Upper lobe of left lung (tissue), 6 donors: ENCODE results near the gene OPRL1. TPM values are rescaled to one million over a fixed set of nuclear protein-coding genes. Genes with fewer than 3 reads are reported as not detected.
A peak's percentile ranks its signal among the peaks of the same experiment; 100 is the strongest.

ENCODE experiments used
- ATAC-seq, 2 donors: fragments of 200-7000 bp; cut with Tn5 transposase; one replicate each; pipeline ENCODE4 v1.9.1; 2022; ENCODE audit warnings: mild to moderate bottlenecking in 2 of 2, moderate library complexity in 2 of 2; ENCODE audit not compliant: low FRiP score in 2 of 2
- DNase-seq, 2 donors: peaks; one replicate each; pipeline ENCODE4 v3.0.0-alpha.2; 2019 to 2020
- H3K27ac ChIP-seq, 4 donors: fragments of 200-600 bp; sonication (generic); one replicate each; pipeline ENCODE4 v1.5.1; 2016 to 2019
- H3K27me3 ChIP-seq, 4 donors: fragments of 200-600 bp; sonication (generic); one replicate each; pipeline ENCODE4 v1.5.1; 2017 to 2019
- H3K36me3 ChIP-seq, 4 donors: fragments of 200-600 bp; sonication (generic); one replicate each; pipeline ENCODE4 v1.5.1; 2016 to 2019
- H3K4me1 ChIP-seq, 4 donors: fragments of 200-600 bp; sonication (generic); one replicate each; pipeline ENCODE4 v1.5.1; 2018 to 2019
- H3K4me3 ChIP-seq, 4 donors: fragments of 200-600 bp; sonication (generic); one replicate each; pipeline ENCODE4 v1.5.1; 2017 to 2019; ENCODE audit warnings: mild to moderate bottlenecking in 2 of 4, moderate library complexity in 1 of 4
- H3K9me3 ChIP-seq, 4 donors: fragments of 200-600 bp; sonication (generic); one replicate each; pipeline ENCODE4 v1.5.1; 2018 to 2019
- CTCF ChIP-seq, 6 experiments: fragments of 450-650 bp in 4 of 6; fragments of 200-600 bp in 2 of 6; sonication (generic) in 2 of 6; IDR thresholded peaks; one replicate each; pipeline ENCODE4 v1.5.1; 2016 to 2019; ENCODE audit warnings: antibody characterized with exemption in 6 of 6
- EP300 ChIP-seq, 4 donors: sonication (generic); formaldehyde crosslinking; IDR thresholded peaks; one replicate each; pipeline ENCODE4 v1.5.1; 2017; ENCODE audit warnings: antibody characterized with exemption in 4 of 4, control low read depth in 2 of 4
- POLR2A ChIP-seq, 4 donors: fragments of 450-650 bp; IDR thresholded peaks; one replicate each; pipeline ENCODE4 v1.5.1; 2016 to 2017; ENCODE audit warnings: antibody characterized with exemption in 4 of 4, mild to moderate bottlenecking in 2 of 4
- POLR2AphosphoS5 ChIP-seq, 2 donors: sonication (generic); formaldehyde crosslinking; IDR thresholded peaks; one replicate each; pipeline ENCODE4 v1.5.1; 2017; ENCODE audit warnings: antibody characterized with exemption in 2 of 2
- WGBS, 2 donors: methylation state at CpG; one replicate each; pipeline ENCODE4 v1.1.5; 2017 to 2018; 5-methylcytosine and 5-hydroxymethylcytosine counted together
- total RNA-seq, 6 donors: library from RNA; depleted of rRNA in 4 of 6; stranded (reverse); fragments of >200 nt in 4 of 6; gene quantifications; one replicate each; pipeline versions ENCODE4 v1.1.0 to v1.2.1, GENCODE V29; 2016 to 2021
- donor health status: DM: no; HTN: no; CAD: no; lungs with moderate emphysema.
- donor health status: DM: no; HTN: yes; CAD: no; lungs with severe emphysema.

The OPRL1 gene
- total RNA-seq, 6 donors from 2014 or later: 1.7 to 3.1 (median 2.6) TPM

DNA sequence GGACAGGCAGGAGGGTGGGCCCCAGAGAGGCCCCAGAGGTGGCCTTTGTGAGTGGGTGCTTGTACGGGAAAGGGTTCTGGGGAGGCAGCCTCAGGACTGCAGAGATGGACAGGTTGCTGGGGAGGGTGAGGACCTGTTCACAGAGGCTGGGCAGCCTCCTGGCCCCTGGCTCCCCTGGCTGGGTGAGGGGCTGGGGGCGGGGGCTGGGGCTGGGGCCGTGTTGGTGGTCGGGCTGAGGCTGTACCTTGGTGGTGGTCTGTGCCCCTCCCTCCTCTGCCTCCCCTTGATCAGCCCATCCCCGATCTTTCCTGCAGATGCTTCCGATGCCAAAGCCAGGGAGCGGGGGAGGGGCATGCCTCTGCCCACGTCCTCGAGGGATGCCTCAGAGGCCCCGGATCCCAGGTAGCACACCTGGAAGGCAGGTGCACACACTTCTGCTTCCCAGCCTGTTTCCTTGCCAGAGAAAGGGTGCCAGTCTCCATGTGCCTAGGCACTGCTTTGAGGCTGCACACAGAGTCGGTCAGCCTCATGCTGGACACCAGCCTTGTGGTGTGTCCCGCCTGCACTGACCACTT, 12.1 kb upstream of the OPRL1 start:
- ATAC-seq: no peak

GRCh38 chr20:64068386-64069208, 11.3 kb upstream of the OPRL1 start:
- Histone ChIP-seq H3K27me3 (no peaks in the 10 kb centered on the region), H3K4me1 (peaks cover 13 to 34% (median 19%) of the 10 kb centered on the region in 4 donors), H3K9me3 (no peaks in the 10 kb centered on the region), H3K27ac (no peak overlapping the region), H3K4me3 (no peak overlapping the region), H3K36me3 (peaks cover 0 to 18% (median 9%) of the 10 kb centered on the region in 4 donors)
- ATAC-seq (no peak), DNase-seq (peak in 1 of 2 donors; percentile 45)
- TF ChIP-seq CTCF (IDR thresholded peaks at IDR 0.05) (no peak), POLR2A (IDR thresholded peaks at IDR 0.05) (no peak), EP300 (IDR thresholded peaks at IDR 0.05) (no peak), POLR2AphosphoS5 (IDR thresholded peaks at IDR 0.05) (no peak)
- 69 to 100% methylated on average over 1 to 12 of the region's 12 CpGs for WGBS, 2 donors

More for the DNA sequence above, 12.1 kb upstream of the OPRL1 start:
- peak in 1 of 2 donors; percentile 60 for DNase-seq
- H3K4me3 ChIP-seq: no peak overlapping the region
- H3K27me3 ChIP-seq: no peaks in the 10 kb centered on the region
- WGBS, 2 donors: 67 to 75% methylated on average over 7 to 12 of the region's 12 CpGs
- H3K9me3 ChIP-seq: no peaks in the 10 kb centered on the region
- H3K27ac ChIP-seq: no peak overlapping the region
- H3K4me1 ChIP-seq: peaks cover 16 to 39% (median 21%) of the 10 kb centered on the region in 4 donors
- H3K36me3 ChIP-seq: peaks cover 0 to 10% (median 4%) of the 10 kb centered on the region in 4 donors
- TF ChIP-seq POLR2AphosphoS5 (IDR thresholded peaks at IDR 0.05): no peak
- TF ChIP-seq EP300 (IDR thresholded peaks at IDR 0.05): no peak
- no peak for TF ChIP-seq POLR2A (IDR thresholded peaks at IDR 0.05)
- TF ChIP-seq CTCF (IDR thresholded peaks at IDR 0.05): no peak

GRCh38 chr20:64069209-64069613, 10.7 kb upstream of the OPRL1 start:
- Histone ChIP-seq H3K36me3 (peaks cover 0 to 24% (median 15%) of the 10 kb centered on the region in 4 donors), H3K9me3 (no peaks in the 10 kb centered on the region), H3K27ac (no peak overlapping the region), H3K4me3 (no peak overlapping the region), H3K4me1 (peaks cover 7 to 28% (median 13%) of the 10 kb centered on the region in 4 donors), H3K27me3 (no peaks in the 10 kb centered on the region)
- 97% methylated on average over 6 of the region's 20 CpGs; no CpG with 5 or more reads in 1 of the 2 donors for WGBS, 2 donors
- TF ChIP-seq CTCF (IDR thresholded peaks at IDR 0.05): no peak
- no peak for TF ChIP-seq POLR2AphosphoS5 (IDR thresholded peaks at IDR 0.05)
- TF ChIP-seq POLR2A (IDR thresholded peaks at IDR 0.05): no peak
- TF ChIP-seq EP300 (IDR thresholded peaks at IDR 0.05): no peak
- DNase-seq: peak in 1 of 2 donors; percentile 82
- no peak for ATAC-seq

DNA sequence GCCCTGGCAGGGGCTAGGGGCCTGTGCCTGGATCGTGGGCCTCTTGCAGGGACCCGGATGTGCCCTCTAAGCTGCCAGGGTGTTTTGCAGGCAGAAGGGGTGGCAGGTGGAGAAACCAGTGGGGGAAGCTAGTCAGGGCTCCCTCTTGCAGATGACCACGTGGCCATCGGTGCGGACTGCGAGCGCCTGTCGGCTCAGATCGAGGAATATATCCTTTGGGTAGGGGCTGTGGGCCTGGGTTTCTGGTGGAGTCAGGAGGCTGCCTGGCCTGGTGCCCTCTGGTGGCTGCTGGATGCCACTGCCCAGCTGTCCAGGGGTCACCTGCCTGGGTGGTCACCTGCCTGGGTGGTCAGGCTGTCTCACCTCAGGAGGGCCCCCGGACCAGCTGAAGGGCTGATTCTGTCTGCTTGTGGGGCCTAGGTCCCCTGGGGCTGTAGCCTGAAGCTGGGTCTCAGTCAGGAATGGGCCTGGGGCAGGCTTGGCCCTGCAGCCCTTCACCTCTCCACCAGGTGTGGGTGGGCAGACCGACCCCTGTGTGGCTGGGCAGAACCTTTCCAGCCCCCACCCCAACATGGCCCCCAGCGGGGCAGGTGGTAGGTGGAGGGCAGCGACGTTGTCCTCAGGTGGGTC, 10.2 kb upstream of the OPRL1 start:
- Histone ChIP-seq H3K9me3 (no peaks in the 10 kb centered on the region), H3K27ac (no peak overlapping the region), H3K27me3 (no peaks in the 10 kb centered on the region), H3K4me1 (peaks cover 3 to 23% (median 9%) of the 10 kb centered on the region in 4 donors), H3K36me3 (peaks cover 0 to 29% (median 17%) of the 10 kb centered on the region in 4 donors), H3K4me3 (no peak overlapping the region)
- DNase-seq (peak in 1 of 2 donors; percentile 81), ATAC-seq (no peak)
- TF ChIP-seq POLR2AphosphoS5 (IDR thresholded peaks at IDR 0.05) (no peak), EP300 (IDR thresholded peaks at IDR 0.05) (no peak), CTCF (IDR thresholded peaks at IDR 0.05) (peak; percentile 61 to 69 (median 65)), POLR2A (IDR thresholded peaks at IDR 0.05) (no peak)
- WGBS, 2 donors: 57 to 91% methylated on average over 4 to 13 of the region's 14 CpGs
